Loucy (cell line): ENCODE results near the gene CDCA3.

Experiments used
- CTCF ChIP-seq: fragments of 200-600 bp; sonication (generic); conservative IDR thresholded peaks from 2 replicates; pipeline ENCODE4 v1.5.1; 2014; ENCODE audit warnings: mild to moderate bottlenecking, antibody characterized with exemption, low read length
- EZH2phosphoT487 ChIP-seq: fragments of 200-600 bp; IDR thresholded peaks from 2 replicates; pipeline ENCODE4 v1.6.1; 2018; ENCODE audit warnings: antibody characterized with exemption, mild to moderate bottlenecking, moderate library complexity, borderline replicate concordance

GRCh38 chr12:6827437-6827911 lies 23.6 kb downstream of the CDCA3 start:
- TF ChIP-seq CTCF (no peak), EZH2phosphoT487 (no peak)
